ENCODE measurements around the gene CBLIF.
"Not testable (repeated sequence)": the region's sequence is repeated elsewhere in the genome, so short reads cannot be mapped to it uniquely, and the experiment has no call there.

The CBLIF gene

DNA sequence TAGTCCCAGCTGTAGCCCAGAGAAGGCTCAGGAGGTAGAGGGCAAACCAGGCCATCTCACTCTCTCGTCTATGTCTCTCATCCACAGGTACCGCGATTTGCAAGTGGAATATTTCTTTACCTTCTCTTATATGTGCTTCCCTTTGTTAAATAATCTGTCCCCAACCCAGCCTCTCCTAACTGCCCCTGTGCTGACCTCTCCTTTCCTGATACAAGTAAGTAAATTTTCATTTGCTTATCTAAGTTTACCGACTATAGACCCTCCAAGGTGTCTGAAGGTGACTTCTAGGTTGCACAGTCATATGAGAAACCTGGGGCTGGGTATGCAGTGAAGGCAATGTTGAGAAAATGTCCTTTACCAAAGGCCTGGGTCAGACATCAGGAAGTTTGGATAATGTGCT lies at the start of gene CBLIF:
Gene CBLIF, minus strand, starts transcription at position 101 of the 400 bp plus-strand sequence. Its CDS starts 46 bp downstream, at position 55.
- DNase-seq = no peak

DNA sequence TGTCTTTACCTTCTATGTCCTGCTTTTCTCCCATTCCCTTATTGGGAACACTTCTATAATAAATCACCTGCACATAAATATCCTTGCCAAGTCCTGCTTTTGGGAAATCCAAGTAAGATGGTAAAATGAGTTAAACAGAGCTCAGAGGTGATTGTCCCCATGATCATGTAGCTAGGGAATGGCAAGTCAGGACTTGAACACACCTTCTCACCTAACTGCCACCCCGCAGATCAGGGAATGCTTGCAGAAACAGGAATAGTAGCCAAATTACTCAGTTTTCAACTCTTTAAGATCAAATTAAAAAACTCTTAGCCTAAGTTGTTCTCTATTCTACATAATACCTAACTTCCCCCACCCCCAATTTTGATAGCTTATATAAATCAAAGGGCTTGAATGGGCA lies 49.3 kb upstream of the CBLIF start:
- no peak for DNase-seq

DNA sequence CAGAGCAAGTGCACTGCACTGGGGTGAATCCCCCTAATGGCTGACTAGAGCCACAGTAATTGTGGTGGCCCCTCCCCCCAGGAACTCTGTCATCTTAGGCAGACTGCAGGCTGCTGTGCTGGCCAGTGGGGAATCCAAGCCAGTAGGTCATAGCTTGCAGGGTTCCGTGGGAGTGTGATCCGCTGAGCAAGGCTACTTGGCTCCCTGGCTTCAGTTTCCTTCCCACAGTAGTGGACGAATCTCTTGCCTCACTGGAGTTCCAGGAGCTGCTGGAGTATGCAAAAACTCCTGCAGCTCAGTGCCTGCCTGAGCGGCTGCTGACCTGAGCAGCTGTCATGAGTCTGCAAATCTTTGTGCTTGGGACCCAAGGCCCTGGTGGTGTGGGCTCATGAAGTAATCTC lies 46.5 kb upstream of the CBLIF start:
- no peak for DNase-seq

DNA sequence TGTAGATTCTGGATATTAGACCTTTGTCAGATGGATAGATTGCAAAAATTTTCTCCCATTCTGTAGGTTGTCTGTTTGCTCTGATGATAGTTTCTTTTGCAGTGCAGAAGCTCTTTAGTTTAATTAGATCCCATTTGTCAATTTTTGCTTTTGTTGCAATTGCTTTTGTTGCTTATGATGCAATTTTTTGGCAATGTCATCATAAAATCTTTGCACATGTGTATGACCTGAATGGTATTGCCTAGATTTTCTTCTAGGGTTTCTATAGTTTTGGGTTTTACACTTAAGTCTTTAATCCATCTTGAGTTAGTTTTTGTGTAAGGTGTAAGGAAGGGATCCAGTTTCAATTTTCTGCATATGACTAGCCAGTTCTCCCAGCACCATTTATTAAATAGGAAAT lies 41.9 kb upstream of the CBLIF start:
- DNase-seq = not testable (repeated sequence)

DNA sequence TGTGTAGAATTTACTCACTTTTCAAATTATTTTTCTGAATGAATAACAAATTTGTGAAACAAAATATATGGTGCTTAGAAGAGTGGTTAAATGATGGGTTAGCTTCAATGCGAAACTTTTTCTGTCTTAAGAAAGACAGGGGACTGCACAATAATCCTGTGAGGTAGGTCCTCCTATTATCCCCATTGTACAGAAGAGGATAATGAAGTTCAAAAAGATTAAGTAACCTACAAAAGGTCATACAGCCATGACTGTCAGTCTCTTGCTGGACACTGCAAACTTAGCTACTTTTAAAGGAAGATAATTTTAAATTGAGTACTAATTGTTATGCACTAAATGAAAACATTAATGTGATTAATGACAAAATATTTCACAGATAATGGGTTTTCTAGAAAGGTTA lies 38.3 kb upstream of the CBLIF start:
- DNase-seq = no peak

DNA sequence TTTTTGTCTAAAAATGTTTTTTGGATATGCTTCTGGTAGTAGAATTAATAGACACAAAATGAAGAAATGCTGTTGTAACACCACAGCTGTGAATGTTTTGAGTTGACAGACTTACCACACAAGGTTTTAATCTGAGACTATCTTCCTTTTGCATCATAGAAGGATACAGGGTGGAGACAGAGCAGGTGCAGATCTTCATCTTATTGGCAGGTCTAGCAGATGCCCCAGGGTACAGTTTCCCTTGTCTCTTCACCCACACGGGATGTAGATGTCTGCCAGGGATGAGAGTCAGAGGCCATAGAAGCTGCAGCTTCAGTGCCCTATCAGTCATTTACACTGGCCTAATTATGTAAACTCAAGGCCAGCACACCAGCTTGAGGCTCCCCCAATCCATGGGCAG lies 34.3 kb upstream of the CBLIF start:
- no peak for DNase-seq

- no peak for DNase-seq
These were observed 33.3 kb upstream of the CBLIF start, which contains the start of gene OOSP3 for GRCh38 chr11:59878575-59878974. TSS of gene OOSP3 (plus strand) at chr11:59878782. CDS start at chr11:59878809, 27 bp downstream.

DNA sequence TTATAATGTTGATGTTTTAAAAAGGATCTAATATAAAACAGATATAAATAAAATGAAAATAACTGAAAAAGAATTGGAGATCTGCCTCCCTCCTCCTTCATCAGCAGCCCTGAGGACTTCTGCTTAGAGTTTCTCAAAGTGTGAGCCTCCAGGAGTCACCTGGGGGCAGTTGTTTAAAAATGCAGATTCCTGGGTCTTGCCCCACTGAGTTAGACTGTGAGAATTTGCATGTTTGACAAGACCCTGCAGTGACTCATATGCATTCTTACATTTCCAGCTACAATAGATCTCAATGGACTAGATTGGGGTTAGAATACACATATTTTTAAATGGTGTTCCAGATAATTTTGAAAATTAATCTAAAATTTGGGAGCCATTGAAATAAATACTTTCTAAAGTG lies 32.5 kb upstream of the CBLIF start:
- no peak for DNase-seq

GRCh38 chr11:59877325-59877724 lies 32.0 kb upstream of the CBLIF start:
- no peak for DNase-seq

GRCh38 chr11:59875856-59876519 lies 30.7 kb upstream of the CBLIF start:
- DNase-seq = no peak

GRCh38 chr11:59872076-59872475 lies 26.8 kb upstream of the CBLIF start:
- no peak for DNase-seq

GRCh38 chr11:59867946-59868345 lies 22.6 kb upstream of the CBLIF start:
- DNase-seq = no peak

DNA sequence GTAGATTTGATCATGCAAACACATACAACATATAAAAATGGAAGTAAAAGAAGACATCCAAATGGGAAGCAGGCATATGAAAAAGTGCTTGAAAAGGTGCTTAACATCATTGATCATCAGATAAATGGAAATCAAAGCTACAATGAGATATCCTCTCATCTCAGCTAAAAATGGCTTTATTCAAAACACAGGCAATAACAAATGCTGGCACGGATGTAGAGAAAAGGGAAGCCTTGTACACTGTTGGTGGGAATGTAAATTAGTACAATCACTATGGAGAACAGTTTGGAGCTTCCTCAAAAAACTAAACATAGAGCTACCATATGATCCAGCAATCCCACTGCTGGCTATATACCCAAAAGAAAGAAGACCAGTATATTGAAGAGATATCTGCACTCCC lies 21.5 kb upstream of the CBLIF start:
- no peak for DNase-seq

DNA sequence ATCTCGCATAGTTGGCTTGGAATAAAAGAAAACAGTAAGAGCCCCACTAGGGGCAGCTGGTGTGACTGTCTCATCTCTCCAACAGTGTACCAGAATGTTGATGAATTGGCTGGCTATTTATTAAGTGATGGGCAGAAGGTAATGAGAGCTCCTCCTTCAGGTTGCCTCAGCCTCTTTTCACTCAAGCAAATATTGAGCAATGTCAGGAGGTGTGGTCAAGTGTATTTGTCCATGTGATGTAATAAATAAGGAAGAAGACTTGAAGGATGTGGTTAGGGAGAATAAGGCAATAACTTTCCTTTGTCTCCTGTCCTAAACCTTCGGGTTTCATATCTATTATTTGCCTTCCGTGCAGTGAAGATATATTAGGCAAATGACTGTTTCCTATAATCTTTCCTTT lies 21.1 kb upstream of the CBLIF start, which contains the start of gene TCN1:
Gene TCN1, minus strand, starts transcription at position 91 of the 400 bp plus-strand sequence. Its CDS starts 17 bp downstream, at position 74.
- no peak for DNase-seq

- no peak for DNase-seq
These were observed 19.7 kb upstream of the CBLIF start for GRCh38 chr11:59865031-59865430.

- DNase-seq = no peak
These were observed 17.0 kb upstream of the CBLIF start for GRCh38 chr11:59862252-59862651.

- DNase-seq = no peak
These were observed 14.4 kb upstream of the CBLIF start for GRCh38 chr11:59859673-59860072.

- DNase-seq = no peak
These were observed 12.4 kb upstream of the CBLIF start for GRCh38 chr11:59857439-59858434.

GRCh38 chr11:59854871-59855270 lies 9.6 kb upstream of the CBLIF start:
- DNase-seq = no peak

GRCh38 chr11:59851416-59851815 lies 6.1 kb upstream of the CBLIF start:
- DNase-seq = not testable (repeated sequence)

DNA sequence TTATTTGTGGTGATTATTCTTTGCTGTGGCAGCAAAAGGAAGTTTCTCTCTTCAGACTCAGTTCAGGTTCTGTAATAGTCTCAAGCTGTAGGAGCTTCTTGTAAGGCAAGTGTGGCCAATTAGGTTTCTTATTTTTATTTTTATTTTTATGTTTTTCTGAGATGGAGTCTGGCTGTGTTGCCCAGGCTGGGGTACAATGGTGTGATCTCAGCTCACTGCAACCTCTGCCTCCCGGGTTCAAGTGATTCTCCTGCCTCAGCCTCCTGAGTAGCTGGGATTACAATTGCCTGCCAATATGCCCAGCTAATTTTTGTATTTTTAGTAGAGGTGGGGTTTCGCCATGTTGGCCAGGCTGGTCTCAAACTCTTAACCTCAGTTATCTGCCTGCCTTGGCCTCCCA lies 4.3 kb upstream of the CBLIF start:
- DNase-seq = not testable (repeated sequence)

GRCh38 chr11:59849129-59849528 lies 3.8 kb upstream of the CBLIF start:
- no peak for DNase-seq

DNA sequence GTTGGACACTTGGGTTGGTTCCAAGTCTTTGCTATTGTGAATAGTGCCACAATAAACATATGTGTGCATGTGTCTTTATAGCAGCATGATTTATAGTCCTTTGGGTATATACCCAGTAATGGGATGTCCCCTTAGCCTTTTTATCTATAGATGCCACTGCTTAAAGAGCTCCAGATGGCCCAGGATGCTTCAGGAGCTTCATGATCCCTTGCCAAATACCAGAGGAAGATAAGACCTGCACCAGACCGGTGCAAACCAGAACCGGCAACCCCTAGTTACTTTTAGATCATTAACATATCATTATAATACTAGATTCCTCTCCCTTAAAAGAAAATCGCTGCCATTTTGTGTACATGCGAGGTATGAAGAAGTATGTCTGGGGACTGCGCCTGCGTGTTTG lies 3.1 kb upstream of the CBLIF start:
- DNase-seq = not testable (repeated sequence)

DNA sequence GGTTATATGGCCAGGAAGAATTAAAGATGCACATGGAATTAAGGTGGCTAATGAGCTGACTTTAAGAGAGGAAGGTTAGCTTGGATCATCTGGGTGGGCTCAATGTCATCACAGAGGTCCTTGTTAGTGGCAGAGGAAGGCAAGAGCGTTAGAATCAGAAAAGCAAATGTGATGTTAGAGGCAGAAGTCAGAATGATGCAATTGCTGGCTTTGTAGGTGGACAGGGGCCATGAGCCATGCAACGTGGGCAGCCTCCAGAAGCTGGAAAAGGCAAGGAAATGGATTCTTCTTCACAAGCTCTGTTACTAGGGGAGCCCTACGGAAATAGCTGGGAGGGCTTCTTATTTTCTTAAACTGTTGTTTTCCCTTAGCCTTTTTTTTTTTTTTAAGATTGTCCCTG lies 2.3 kb upstream of the CBLIF start:
- no peak for DNase-seq
